DMS 273 (cell line): ENCODE results near the gene COQ10A.
"Not testable (repeated sequence)": the region's sequence is repeated elsewhere in the genome, so short reads cannot be mapped to it uniquely, and the experiment has no call there.

Source experiments
- DNase-seq: peaks from one replicate; lab custom pipeline; 2025; ENCODE audit not compliant: unreplicated experiment; lab: John Stamatoyannopoulos, UW

The COQ10A gene

GRCh38 chr12:56274299-56274698 lies 7.6 kb downstream of the COQ10A start:
- no peak for DNase-seq

GRCh38 chr12:56278905-56279304 lies 12.2 kb downstream of the COQ10A start:
- DNase-seq = no peak

- DNase-seq = no peak
Observed at GRCh38 chr12:56280849-56281248, 14.1 kb downstream of the COQ10A start.

- no peak for DNase-seq
Observed at GRCh38 chr12:56282030-56282429, 15.3 kb downstream of the COQ10A start.

GRCh38 chr12:56282579-56282978 lies 15.8 kb downstream of the COQ10A start:
- no peak for DNase-seq

- DNase-seq = not testable (repeated sequence)
Observed at GRCh38 chr12:56284263-56284662, 17.5 kb downstream of the COQ10A start.

- DNase-seq = no peak
Observed at GRCh38 chr12:56286044-56286830, 19.5 kb downstream of the COQ10A start.

- no peak for DNase-seq
Observed at GRCh38 chr12:56288705-56289387, 22.1 kb downstream of the COQ10A start.

- DNase-seq = no peak
Observed at GRCh38 chr12:56293795-56294194, 27.1 kb downstream of the COQ10A start.

- no peak for DNase-seq
Observed at GRCh38 chr12:56296295-56296694, 29.6 kb downstream of the COQ10A start.

- no peak for DNase-seq
Observed at GRCh38 chr12:56297400-56297799, 30.7 kb downstream of the COQ10A start.

- DNase-seq = no peak
Observed at GRCh38 chr12:56298828-56299227, 32.1 kb downstream of the COQ10A start.

GRCh38 chr12:56299308-56299852 lies 32.6 kb downstream of the COQ10A start:
- peak; percentile 37 for DNase-seq

- DNase-seq = peak; percentile 98
Observed at GRCh38 chr12:56299853-56300643, 33.3 kb downstream of the COQ10A start, which contains the start of gene CS. Gene CS (minus strand): TSS chr12:56300330. CDS start chr12:56300201, 129 bp downstream.

GRCh38 chr12:56300644-56301464 lies 34.1 kb downstream of the COQ10A start:
- DNase-seq = no peak

- DNase-seq = no peak
Observed at GRCh38 chr12:56304276-56304675, 37.5 kb downstream of the COQ10A start.

GRCh38 chr12:56304872-56305590 lies 38.3 kb downstream of the COQ10A start:
- no peak for DNase-seq

GRCh38 chr12:56307221-56307965 lies 40.7 kb downstream of the COQ10A start:
- DNase-seq = no peak

GRCh38 chr12:56308714-56309113 lies 42.0 kb downstream of the COQ10A start:
- DNase-seq = no peak
